Body of pancreas (tissue), 4 donors: ENCODE measurements around the gene DZIP1.

Source experiments
- CTCF ChIP-seq, 7 experiments: fragments of 450-650 bp in 4 of 7; fragments of 200-600 bp in 3 of 7; sonication (generic) in 3 of 7; IDR thresholded peaks; one replicate each; pipeline ENCODE4 v1.5.1; 2016 to 2019; ENCODE audit warnings: antibody characterized with exemption in 7 of 7
- POLR2A ChIP-seq, 3 donors: fragments of 450-650 bp; IDR thresholded peaks; one replicate each; pipeline ENCODE4 v1.6.1; 2016; ENCODE audit warnings: antibody characterized with exemption in 3 of 3, mild to moderate bottlenecking in 2 of 3

- no peak for TF ChIP-seq CTCF (IDR thresholded peaks at IDR 0.05)
- no peak for TF ChIP-seq POLR2A (IDR thresholded peaks at IDR 0.05)
Measured at GRCh38 chr13:95650696-95651095, 6.2 kb upstream of the DZIP1 start.
